Endometrium (tissue), 2 donors: ENCODE measurements around the gene CHAC1.
"Not testable (repeated sequence)": the region's sequence is repeated elsewhere in the genome, so short reads cannot be mapped to it uniquely, and the experiment has no call there.

Experiments used
- FAIRE-seq: peaks from 2 replicates; lab custom pipeline; 2012; peaks lifted over from hg19 to GRCh38; lab: Jason Lieb, UNC
- donor health status: control.
- donor health status: control.

Gene CHAC1

DNA sequence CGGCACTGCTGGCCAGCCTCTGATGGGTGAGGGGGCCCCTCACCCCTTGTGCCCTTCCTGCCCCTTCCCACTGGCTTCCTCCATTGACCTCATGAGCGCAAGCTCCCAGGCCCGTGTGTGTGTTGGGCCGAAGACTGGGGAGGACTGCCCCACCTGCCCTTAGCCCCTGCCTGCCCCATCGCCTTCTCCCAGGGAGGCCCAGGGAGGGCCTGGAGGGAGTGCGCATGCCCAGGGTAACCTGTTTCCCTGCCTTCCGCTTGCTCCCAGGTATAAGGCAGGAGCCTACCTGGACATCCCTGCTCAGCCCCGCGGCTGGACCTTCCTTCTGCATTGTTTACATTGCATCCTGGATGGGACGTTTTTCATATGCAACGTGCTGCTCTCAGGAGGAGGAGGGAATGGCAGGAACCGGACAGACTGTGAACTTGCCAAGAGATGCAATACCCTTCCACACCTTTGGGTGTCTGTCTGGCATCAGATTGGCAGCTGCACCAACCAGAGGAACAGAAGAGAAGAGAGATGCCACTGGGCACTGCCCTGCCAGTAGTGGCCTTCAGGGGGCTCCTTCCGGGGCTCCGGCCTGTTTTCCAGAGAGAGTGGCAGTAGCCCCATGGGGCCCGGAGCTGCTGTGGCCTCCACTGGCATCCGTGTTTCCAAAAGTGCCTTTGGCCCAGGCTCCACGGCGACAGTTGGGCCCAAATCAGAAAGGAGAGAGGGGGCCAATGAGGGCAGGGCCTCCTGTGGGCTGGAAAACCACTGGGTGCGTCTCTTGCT is 15.3 kb upstream of the CHAC1 start:
- no peak for FAIRE-seq

DNA sequence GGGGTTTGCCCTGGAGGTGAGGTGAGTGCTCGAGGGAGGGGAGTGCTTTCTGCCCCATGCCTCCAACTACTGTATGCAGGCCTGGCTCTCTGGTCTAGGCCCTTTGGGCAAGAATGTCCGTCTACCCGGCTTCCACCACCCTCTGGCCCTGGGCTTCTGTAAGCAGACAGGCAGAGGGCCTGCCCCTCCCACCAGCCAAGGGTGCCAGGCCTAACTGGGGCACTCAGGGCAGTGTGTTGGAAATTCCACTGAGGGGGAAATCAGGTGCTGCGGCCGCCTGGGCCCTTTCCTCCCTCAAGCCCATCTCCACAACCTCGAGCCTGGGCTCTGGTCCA is 14.8 kb upstream of the CHAC1 start:
- no peak for FAIRE-seq

DNA sequence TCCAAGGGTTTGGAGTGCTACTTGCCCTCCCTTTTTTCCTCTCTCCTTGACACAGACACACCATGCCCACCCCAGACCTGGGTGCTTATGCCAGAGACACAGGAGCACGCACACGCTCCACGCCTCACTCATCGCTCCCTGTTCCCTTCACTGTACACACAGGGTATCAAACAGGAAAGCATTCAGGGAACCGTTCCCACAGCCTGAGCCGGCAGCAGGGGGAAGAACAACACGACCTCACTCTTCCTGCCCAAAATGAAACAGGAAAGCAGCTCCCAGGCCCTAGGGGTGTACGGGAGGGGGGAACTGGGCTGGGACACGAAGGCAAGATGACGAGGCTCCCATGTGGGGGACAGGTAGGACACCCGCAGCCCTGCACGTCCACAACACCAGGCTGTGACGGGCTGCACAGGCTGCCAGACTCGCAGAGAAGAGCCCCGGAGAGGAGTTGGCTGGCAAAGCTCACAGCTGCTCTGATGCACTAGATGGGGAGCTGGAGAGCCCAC is 12.9 kb upstream of the CHAC1 start:
- no peak for FAIRE-seq

DNA sequence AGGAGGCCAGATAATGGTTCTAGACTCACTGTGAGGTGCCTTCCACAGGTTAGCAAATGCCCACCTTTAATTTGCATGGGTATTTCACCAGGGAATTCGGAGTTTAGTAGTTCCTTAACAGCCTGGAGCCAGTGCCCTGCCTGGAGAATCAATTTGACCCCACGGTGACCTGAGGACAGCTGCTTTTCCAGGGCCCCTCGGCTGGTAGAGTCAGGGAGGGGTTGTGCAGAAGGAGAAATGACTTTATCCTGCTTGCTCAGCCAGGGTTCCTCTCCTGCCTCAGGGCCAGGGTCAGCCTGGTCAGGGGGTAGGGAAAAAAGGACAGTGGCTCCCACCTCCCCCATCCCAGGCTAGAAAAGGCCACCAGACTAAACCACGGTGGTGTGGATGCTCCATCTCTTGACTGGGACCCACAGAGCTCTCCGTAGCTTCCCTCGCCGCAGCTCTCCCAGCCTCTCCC is 12.2 kb upstream of the CHAC1 start:
- FAIRE-seq, result no peak

DNA sequence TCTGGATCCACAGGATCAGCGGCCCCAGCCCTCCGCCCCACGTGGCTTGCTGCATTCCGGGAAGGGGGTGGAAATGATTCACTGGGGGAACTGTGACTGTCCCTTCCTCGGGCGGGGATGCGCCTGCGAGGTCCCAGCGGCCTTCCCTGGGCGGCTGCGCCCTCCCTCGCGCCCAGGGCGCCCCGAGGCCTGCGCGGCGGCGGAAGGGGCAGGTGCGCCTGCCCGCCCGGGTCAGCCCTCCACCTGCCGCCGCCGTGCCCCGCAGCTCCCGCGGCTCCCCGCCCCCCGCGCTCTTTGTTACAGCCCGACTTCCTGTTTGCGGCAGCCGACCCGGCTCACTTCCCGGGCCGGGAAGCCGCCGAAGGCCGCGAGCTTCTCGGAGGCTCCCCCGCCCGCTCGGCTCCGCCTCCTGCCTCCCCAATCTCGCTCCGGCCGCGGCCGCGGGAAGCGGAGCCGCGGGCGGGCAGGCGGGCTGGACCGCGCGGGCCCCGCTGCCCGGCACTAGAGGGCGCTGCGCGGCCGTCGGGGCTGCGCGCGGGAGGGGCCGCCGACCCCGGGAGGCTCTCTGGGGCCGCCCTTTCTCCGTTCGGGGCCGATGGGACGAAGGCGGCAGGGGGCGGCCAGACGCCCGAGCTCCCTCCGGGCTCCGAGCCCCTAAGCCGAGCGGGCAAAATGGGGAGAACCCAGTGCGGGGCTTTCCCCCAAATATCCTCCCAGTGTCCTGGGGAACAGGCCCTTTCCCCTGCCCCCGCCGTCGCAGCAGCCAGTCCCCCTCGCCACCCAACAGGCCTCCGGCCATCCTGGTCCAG is 11.5 kb upstream of the CHAC1 start:
- no peak for FAIRE-seq

DNA sequence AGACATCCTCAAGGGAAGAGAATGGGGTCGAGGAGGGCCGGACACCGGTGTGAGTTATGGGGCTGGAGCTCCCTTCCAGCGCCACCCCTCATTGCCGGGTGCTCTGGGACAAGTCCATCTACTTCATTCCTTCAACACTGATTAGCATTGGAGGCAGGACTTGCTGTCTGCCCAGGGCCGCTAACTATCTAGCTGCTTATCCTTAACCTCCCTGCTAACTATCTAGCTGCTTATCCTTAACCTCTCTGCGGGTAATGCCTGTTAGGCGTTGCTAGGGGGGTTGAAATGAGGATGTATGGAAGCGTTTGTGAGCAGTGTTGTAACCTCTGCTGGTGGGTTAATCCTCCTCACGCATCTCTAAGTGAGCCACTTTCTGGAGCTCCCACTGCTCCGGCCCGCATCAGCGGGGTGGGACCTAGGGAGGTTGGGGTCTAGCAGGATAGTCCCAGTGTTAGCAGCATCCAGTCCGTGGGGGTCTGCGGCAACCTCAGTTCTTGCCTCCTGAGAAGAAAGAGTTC is 10.9 kb upstream of the CHAC1 start:
- FAIRE-seq, result no peak

DNA sequence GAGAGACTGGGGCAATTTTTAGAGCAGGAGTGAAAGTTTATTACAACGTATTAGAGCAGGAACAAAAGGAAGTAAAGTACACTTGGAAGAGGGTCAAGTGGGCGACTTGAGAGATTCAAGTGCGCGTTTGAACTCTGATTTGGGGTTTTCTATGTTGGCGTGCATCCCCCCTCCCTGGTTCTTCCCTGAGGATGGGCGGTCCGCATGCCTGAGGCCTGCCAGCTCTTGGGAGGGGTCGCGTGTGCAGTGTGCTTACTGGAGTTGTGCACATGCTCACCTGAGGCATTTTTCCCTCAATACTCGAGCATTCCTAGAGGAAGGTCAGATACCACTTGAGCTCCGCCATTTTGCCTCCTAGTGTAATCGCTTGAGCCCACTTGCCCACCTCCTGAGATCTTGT is 10.4 kb upstream of the CHAC1 start:
- FAIRE-seq, result no peak

DNA sequence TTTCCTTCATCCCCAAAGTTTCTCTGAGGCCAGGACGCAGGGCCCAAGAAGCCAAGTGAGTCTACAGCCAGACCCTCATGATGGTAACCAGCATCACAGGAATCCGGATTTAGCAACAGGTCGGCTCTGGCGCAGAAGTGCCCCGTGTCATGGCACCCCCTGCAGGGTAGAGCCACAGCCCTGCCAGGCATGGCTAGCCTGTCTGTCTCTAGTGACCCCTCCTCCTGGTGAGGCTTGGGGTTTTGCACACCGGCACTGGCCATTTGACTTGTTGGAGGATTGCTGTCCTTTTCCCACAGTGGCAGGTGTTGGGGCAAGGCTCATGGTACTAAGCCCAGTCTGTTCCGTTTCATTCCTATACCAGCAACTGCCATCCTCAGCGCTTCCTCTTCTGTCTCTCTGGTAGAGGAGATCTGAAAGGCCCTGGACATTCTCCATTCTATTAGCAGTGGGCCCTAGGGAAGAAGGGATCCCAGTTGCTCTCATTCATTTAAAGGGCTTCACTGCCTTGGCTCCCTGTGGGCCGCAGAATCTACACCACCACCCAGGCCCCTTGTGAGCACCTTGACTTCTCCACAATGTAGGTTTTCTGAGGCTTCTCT is 9.4 kb upstream of the CHAC1 start:
- no peak for FAIRE-seq

DNA sequence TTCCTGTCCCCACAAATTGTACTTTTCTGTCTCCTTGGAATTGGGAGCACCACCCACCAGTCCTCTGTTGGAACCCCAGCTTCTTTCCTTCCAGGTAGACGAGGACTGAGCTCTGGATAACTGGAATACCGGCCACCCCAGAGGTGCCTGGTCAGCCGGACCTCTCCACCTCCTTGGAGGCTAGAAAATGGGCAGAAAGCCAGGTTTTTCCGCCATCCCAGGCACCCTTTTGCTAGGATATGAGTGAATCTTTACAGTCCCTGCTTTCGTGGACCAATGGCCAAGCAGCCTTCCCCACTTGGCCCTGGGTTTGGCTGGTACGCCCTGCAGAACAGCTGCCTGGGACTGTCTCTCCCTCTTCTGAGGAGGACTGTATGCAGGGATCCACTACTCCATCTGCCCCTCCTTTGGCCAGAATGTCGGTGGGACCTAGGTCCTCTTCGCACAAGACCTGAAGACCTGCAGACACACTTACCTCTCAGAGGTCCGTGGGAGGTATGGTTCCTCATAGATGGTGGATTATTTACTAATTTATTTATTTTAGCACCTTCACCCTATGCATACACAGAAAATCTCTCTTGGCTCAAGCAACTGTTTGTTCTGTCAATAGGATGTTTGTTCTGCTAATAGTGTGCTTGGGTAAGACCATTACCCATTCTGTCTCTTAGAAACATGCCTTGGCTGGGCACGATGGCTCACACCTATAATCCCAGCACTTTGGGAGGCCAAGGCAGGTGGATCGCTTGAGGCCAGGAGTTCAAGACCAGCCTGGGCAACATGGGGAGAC is 8.6 kb upstream of the CHAC1 start:
- FAIRE-seq, result no peak

DNA sequence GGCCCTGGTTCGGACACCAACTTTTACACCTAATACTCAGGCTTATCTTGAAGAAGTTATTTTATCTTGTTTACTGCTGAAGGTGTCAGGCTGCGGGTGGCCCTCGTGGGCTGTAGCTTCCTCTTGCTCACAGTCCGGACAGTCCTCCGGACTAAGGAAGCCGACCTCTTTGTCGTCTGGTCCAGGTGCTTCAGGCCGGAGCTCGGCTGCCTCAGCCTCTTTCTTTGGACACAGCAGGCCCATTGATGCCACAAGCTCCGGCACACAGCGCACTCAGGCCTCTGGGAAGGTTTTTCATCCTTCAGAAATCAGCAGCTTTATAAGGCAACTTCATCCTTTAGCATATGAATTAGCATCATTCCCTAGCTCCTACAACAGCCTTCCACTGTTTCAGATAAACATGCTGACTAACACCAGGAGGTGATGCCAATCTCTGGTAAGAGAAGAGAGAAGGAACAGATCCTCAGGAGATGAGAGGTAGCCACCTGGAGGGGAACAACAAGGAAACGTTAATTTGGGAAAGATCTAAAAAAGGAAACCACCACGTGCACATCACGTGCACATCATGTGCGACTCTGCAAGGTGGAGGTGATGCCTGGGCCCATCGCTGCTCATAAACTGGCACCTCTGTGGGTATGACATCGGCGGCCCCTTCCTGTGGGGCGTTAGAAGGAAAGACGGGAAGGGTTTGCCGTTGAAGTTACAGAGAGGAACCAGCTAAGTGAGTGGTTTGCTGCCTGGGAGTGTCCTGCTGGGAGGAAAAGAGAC is 4.4 kb upstream of the CHAC1 start:
- no peak for FAIRE-seq

DNA sequence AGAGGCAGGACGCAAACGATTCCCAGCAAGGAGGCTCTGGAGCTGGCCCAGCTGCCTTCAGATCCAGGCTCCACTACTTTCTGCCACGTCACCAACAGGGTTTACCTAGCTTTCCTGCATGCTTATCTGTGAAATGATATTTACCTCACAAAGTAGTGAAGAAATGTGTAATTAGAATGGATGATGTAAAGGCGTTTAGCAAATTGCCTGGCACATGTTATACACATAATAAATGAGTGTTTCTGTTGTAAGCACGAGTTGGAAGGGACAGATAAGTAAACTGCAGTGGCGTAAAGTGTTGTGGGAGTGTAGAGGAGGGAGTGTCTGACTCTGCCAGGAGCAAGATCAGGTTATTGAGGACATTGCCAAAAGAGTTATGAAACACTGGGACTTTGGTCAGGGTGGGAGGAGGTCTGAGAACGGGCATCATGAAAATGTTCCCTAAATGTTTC is 3.5 kb upstream of the CHAC1 start:
- FAIRE-seq, result no peak

DNA sequence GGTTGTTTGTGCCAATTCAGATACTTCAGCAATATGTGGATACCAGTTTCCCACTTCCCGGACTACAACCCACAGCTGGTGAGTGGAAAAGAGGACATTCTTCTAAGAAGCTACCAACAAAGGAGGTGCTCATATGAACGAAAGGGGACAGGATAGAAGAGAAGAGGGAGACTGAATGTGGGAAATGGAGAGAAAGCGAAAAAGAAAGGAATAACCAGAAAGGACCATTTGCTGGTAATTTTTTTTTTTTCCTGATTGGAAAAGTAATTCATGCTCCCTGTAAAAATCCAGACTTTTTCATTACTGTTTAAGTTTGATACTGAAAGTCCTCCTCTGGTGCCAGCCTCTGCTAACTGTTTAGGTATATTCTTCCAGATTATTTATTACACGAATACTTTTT is 1.5 kb upstream of the CHAC1 start:
- FAIRE-seq, result no peak

DNA sequence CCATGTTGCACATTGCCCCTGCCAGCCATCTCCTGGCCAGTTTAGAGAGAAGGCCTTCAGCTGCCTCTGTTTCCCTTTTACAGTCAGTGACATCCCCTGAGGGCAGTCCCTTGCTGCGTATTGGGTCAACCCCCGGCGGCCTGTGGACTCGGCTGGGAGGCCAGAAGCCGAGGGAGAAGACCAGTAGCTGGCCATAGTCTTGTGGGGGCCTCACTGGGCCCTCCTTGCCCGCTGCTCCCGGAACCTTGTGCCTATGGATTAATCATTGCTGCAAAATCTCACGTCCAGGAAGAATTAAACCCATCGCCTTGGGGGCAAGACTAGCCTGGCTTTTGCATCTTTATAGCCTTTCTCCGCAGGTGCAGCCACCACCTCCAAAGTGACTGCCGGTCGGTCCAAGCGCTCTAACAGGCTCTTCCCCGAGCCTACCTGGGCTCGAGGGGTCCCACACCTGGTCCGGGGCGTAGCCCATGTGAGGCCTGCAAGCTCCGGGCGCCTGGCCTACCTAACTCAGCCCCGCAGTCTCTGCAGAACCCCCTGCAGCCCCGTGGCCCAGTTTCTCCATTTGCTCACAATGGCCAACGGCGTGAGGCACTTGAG is 870 bp upstream of the CHAC1 start:
- no peak for FAIRE-seq

DNA sequence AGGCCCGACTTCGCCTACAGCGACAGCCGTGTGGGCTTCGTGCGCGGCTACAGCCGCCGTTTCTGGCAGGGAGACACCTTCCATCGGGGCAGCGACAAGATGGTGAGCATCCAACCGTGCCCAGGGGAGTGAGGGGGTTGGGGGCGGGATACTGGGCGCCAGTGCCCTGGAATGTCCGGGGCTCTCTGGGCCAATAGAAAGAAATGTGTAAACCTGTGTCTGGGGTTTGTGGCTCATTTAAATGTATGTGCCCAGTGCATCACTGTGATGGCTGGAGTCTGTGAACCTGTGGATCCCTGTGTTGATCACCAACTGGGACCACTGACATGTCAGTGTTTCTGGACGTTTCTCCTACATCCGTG is 423 bp downstream of the CHAC1 start:
- no peak for FAIRE-seq

DNA sequence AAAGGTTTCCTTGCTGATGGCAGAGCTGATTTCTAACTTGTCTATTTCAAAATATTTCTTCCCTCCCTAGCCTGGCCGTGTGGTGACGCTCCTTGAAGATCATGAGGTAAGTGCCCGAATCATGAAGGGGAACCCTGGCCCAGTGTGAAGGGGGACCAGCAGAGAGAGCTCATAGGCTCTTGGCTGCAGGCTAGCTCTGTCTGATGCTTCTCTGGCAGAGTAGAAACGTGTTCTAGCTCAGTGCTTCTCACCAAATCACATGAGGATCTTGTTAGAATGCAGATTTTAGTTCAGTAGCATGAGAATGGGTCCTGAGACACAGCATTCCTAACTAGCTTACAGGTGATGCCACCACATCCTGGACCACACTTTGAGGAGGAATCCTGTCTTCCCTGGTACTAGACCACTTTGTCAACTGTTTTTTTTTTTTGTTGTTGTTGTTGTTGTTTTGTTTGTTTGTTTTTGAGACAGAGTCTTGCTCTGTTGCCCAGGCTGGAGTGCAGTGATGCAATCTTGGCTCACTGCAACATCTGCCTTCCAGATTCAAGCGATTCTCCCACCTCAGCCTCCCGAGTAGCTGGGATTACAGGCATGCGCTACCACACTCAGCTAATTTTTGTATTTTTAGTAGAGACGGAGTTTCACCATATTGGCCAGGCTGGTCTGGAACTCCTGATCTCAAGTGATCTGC is 1.0 kb downstream of the CHAC1 start:
- FAIRE-seq, result not testable (repeated sequence)

DNA sequence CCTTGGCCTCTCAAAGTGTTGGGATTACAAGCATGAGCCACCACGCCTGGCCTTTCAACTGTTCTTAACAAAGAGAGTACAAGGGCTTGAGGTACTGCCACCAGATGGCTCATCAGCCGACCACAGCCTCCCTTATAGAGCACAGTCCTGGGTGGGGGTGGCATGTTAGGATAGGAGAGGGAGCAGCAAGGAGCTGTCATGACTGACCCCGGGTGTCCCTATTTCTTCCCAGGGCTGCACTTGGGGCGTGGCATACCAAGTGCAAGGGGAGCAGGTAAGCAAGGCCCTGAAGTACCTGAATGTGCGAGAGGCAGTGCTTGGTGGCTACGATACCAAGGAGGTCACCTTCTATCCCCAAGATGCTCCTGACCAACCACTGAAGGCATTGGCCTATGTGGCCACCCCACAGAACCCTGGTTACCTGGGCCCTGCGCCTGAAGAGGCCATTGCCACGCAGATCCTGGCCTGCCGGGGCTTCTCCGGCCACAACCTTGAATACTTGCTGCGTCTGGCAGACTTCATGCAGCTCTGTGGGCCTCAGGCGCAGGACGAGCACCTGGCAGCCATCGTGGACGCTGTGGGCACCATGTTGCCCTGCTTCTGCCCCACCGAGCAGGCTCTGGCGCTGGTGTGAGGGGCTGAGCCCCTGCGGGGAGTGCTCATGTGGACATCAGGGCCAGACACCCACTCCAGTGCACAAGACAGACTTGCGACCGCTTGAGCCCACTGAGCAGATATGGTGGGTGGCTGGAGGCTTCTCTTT is 2.1 kb downstream of the CHAC1 start:
- FAIRE-seq, result no peak

DNA sequence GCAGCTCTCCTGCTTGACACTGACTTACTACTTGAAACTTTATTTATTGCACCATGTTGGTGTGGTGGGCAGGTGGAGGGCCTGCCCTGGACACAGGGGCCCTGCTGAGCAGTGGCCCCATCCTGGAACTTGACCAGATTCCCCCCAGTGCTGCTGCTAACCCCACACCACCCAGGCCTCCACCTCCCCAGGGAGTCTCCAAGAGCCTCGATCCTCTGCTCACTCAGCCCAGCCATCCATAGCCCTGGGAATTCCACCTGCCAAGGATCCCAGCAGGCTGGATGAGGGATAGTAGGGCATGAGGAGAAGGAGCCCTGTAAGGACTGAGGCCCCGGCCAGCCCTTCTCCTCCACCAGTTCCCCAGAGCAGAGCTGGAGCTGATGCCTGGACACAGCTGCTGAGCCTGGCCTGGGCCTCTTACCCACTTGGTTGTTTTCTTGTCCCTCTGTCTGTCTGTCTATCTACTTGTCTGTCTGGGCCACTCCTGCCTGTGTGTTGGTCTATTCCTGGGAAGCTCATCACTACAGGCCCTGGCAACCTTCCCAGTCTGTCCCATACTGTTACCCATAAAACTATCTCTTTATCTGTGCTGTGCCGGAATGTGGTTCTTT is 2.8 kb downstream of the CHAC1 start:
- no peak for FAIRE-seq

DNA sequence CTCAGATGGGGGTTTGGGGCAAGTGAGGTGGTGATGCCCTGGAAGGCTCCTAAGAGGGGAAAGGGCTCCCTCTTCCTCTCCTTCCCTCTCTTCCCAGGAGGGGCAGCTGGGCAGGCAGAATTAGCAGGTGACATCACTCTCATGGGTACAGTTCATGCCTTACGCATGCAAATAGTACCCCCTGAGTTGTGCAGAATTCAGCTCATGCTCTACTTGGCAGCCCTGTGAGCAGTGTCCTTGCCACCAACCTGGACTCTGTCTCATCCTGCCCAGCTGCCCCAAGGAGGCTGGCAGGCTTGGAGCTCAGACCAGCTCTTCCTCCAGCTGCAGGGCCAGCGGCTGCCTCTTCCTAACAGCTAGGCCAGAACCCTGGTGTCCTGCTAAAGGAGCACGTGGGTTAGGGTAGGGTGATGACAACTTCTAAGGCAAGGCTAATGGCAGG is 3.3 kb downstream of the CHAC1 start:
- FAIRE-seq, result no peak

DNA sequence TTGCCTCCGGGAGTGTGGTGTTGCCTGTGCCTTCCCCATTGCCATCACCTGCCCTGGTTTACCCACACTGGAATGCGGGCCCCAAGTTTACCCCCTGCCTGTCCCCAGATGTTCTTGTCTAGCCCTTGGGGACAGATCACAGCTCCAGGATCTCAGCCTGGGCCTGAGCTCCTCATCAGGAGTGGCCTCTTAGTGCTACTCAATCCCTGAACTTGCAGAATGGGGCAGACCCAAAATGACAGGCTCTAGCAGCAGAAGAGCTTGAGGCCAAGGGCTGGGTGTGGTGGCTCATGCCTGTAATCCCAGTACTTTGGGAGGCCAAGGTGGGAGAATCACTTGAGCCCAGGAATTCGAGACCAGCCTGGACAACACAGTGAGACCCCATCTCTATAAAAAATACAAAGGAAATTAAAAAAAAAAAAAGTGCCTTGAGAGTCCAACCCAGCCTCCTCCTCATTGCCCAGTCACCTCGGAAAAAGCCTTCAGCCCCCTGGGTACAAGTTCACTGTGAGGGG is 3.8 kb downstream of the CHAC1 start:
- no peak for FAIRE-seq
